ENCODE data around the gene DIO3. TPM values are rescaled to one million over a fixed set of nuclear protein-coding genes. Genes with fewer than 3 reads are reported as not detected.

Gene DIO3
- total and polyA plus RNA-seq, 2 donors from 2014 or later: 0.17 to 0.94 TPM

DNA sequence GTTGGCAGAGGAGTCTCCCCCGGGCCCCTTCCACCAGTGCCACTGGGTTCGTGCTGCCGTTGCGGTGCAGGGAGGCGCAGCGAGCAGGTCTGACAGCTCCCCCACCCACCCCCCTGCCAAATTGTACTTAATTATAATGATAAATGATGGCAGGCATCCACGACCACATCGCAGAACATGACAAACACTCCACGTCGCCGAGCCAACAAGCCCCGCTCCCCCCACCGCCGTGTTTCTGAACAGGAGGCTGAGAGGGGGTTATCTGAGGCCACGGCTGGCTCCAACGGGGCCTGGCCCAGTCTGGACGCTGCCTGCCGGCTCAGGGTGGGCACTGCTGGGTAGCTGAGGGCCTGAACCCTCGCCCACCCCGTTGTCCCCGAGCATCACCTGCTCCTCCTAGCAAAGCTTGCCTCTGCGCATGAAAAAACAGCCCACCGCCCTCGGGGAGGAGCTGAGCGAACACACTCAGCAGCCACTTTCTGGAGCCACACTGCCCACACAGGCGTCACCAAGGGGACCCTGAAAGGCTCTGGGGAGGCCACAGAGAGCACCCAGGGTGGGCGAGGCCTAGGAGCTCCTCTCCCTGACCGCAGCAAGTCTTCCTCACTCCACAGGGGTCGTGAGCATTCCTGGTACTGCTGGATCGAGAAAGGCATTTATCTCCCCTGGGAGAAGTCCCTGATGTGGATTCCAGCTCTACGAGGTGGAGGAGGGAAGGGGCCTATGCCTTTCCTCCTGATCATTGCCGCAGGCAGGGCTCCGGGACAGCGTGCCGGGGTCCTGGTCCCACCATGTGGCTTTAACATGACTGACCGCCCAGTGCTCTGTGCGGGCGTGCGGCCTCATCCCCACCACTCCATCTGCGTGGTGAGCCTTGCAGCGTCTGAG lies 35.4 kb upstream of the DIO3 start:
- DNase-seq (no peak), FAIRE-seq (no peak)
- Histone ChIP-seq H3K27ac (ENCODE audit: low read depth in 2 of 2, low read length in 2 of 2) (no peak overlapping the region), H3K9ac (ENCODE audit: low read length in 3 of 3) (no peak overlapping the region), H3K27me3 (ENCODE audit: control insufficient read depth, insufficient read depth, low read length) (no peaks in the 10 kb centered on the region), H3K4me3 (ENCODE audit: low read length in 3 of 3) (no peak overlapping the region), H3K4me1 (ENCODE audit: control insufficient read depth in 2 of 3, insufficient read depth in 2 of 3, low read depth in 1 of 3, low read length in 3 of 3) (no peaks in the 10 kb centered on the region), H3K9me3 (ENCODE audit: control insufficient read depth in 2 of 3, insufficient read depth in 1 of 3, low read length in 3 of 3) (no peaks in the 10 kb centered on the region), H3K36me3 (ENCODE audit: control insufficient read depth in 2 of 3, insufficient read depth in 3 of 3, low read length in 3 of 3) (no peaks in the 10 kb centered on the region)
- intact Hi-C loops (cut with DNase I): no loop called here
- TF ChIP-seq, protein P1, sequence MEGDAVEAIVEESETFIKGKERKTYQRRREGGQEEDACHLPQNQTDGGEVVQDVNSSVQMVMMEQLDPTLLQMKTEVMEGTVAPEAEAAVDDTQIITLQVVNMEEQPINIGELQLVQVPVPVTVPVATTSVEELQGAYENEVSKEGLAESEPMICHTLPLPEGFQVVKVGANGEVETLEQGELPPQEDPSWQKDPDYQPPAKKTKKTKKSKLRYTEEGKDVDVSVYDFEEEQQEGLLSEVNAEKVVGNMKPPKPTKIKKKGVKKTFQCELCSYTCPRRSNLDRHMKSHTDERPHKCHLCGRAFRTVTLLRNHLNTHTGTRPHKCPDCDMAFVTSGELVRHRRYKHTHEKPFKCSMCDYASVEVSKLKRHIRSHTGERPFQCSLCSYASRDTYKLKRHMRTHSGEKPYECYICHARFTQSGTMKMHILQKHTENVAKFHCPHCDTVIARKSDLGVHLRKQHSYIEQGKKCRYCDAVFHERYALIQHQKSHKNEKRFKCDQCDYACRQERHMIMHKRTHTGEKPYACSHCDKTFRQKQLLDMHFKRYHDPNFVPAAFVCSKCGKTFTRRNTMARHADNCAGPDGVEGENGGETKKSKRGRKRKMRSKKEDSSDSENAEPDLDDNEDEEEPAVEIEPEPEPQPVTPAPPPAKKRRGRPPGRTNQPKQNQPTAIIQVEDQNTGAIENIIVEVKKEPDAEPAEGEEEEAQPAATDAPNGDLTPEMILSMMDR (IDR thresholded peaks at IDR 0.05; ENCODE audit: borderline replicate concordance, extremely low read depth, insufficient read depth): no peak

DNA sequence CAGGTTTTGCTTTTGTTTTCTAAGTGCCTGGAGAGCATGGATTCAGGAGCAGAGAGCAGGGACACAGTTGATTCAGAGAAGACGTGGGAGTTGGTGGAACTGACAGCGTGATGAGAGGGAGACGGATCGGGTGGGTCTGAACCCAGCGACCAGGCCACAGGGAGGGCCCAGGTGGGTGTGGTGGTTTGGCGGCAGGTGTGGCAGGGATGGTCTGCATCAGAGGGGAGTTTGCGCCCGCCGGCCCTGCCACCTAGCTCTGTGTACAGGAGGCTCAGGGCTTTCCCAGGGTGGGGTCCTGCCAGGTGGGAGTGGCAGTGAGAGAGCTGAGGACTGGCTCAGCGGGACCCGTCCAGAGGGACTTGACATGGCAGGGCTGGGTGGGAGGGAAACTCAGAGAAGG lies 33.3 kb upstream of the DIO3 start:
- Histone ChIP-seq H3K9ac (ENCODE audit: low read length in 3 of 3) (no peak overlapping the region), H3K27ac (ENCODE audit: low read depth in 2 of 2, low read length in 2 of 2) (no peak overlapping the region), H3K4me1 (ENCODE audit: control insufficient read depth in 2 of 3, insufficient read depth in 2 of 3, low read depth in 1 of 3, low read length in 3 of 3) (no peaks in the 10 kb centered on the region), H3K9me3 (ENCODE audit: control insufficient read depth in 2 of 3, insufficient read depth in 1 of 3, low read length in 3 of 3) (no peaks in the 10 kb centered on the region), H3K36me3 (ENCODE audit: control insufficient read depth in 2 of 3, insufficient read depth in 3 of 3, low read length in 3 of 3) (no peaks in the 10 kb centered on the region), H3K4me3 (ENCODE audit: low read length in 3 of 3) (no peak overlapping the region), H3K27me3 (ENCODE audit: control insufficient read depth, insufficient read depth, low read length) (no peaks in the 10 kb centered on the region)
- DNase-seq (no peak), FAIRE-seq (no peak)
- TF ChIP-seq, protein P1 (IDR thresholded peaks at IDR 0.05; ENCODE audit: borderline replicate concordance, extremely low read depth, insufficient read depth): no peak
- intact Hi-C loops (cut with DNase I): no loop called here

DNA sequence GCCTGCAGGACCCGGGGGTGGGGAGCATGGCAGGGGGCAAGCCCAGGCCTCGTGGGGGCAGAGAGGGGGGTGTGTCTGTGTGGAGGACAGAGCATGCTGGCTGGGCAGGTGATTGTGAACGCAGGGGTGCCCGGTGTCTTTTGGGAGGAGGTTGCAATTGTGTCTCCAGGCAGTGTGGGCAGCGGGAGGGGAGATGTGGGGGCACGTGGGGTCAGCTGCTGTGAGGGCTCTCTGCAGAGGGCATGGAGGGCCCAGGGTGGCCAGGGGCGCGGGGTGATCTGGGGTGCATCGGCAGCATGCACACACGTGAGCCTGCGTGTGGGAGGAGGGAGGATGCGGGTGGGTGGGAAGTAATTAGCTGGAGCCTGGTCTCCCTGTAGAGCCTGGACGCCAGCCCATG lies 32.2 kb upstream of the DIO3 start:
- Histone ChIP-seq H3K4me3 (ENCODE audit: low read length in 3 of 3) (no peak overlapping the region), H3K27me3 (ENCODE audit: control insufficient read depth, insufficient read depth, low read length) (no peaks in the 10 kb centered on the region), H3K27ac (ENCODE audit: low read depth in 2 of 2, low read length in 2 of 2) (no peak overlapping the region), H3K4me1 (ENCODE audit: control insufficient read depth in 2 of 3, insufficient read depth in 2 of 3, low read depth in 1 of 3, low read length in 3 of 3) (no peaks in the 10 kb centered on the region), H3K36me3 (ENCODE audit: control insufficient read depth in 2 of 3, insufficient read depth in 3 of 3, low read length in 3 of 3) (no peaks in the 10 kb centered on the region), H3K9ac (ENCODE audit: low read length in 3 of 3) (no peak overlapping the region), H3K9me3 (ENCODE audit: control insufficient read depth in 2 of 3, insufficient read depth in 1 of 3, low read length in 3 of 3) (no peaks in the 10 kb centered on the region)
- TF ChIP-seq, protein P1 (IDR thresholded peaks at IDR 0.05; ENCODE audit: borderline replicate concordance, extremely low read depth, insufficient read depth): no peak
- intact Hi-C loops (cut with DNase I): no loop called here
- no peak for DNase-seq
- FAIRE-seq: no peak
